ENCODE results near the gene PIEZO1. TPM values are rescaled to one million over a fixed set of nuclear protein-coding genes. Genes with fewer than 3 reads are reported as not detected.

The PIEZO1 gene
- total and polyA plus RNA-seq, 10 of the 15 experiments (the other 5 are each of a cell fraction or from before 2014, with no cell fraction given) = 1.3 to 169 (median 33.4) TPM

GRCh38 chr16:88740727-88741055 is 44.3 kb downstream of the PIEZO1 start:
- no peak for TF ChIP-seq MAX (IDR thresholded peaks at IDR 0.05; ENCODE audit: low read depth, low read length)
- TF ChIP-seq ATF7 (IDR thresholded peaks at IDR 0.05; ENCODE audit: low read depth) = no peak
- no peak for TF ChIP-seq TCF3 (IDR thresholded peaks at IDR 0.05; ENCODE audit: borderline replicate concordance, insufficient read depth, low read depth, low read length)
- TF ChIP-seq SMAD5 (IDR thresholded peaks at IDR 0.05; ENCODE audit: low read depth) = no peak
- 0 out of 2 replicates have a peak, but pooled peaks have one; percentile 23 for TF ChIP-seq POLR2A (IDR thresholded peaks at IDR 0.05; ENCODE audit: low read depth, low read length)
- TF ChIP-seq HDGF (IDR thresholded peaks at IDR 0.05) = no peak
- H3K4me1 ChIP-seq (ENCODE audit: control insufficient read depth, insufficient read depth, low read length) = peaks cover 9% of the 10 kb centered on the region
- no TSS peak for BruUV-seq (replicated peaks)
- in situ Hi-C loops (cut with MboI) (no loop called here), intact Hi-C loops (cut with micrococcal nuclease; ENCODE audit: unreplicated experiment) (loop anchor here (10.0 kb wide), 1 partner anchor 474 kb away; the partner anchor contains the start of gene ZNF778)
- ChIA-PET POLR2A (no interaction called here), CTCF (interaction anchor here (0.6 kb wide), 1 partner anchor 10 kb away, joined by 4 read pairs; no protein-coding TSS in a partner anchor), SMC1A (ENCODE audit: uncharacterized antibody, unreplicated experiment) (no interaction called here), RAD21 (ENCODE audit: unreplicated experiment) (no interaction called here)
- H3K4me2 ChIP-seq (ENCODE audit: control insufficient read depth, insufficient read depth) = no peak overlapping the region
- DNase-seq (ENCODE audit: low read depth, low spot score) (no peak), ATAC-seq (no peak), FAIRE-seq (no peak)
- peaks cover 4 to 36% of the 10 kb centered on the region in 2 experiments; a peak in 3 of 4 replicates for H3K36me3 ChIP-seq (ENCODE audit: control insufficient read depth in 2 of 2, insufficient read depth in 2 of 2, low read length in 1 of 2)
- H3K27me3 ChIP-seq (replicated peaks in 1 of 2; ENCODE audit: control insufficient read depth in 2 of 2, insufficient read depth in 2 of 2, low read length in 1 of 2) = no peaks in the 10 kb centered on the region
- no peak overlapping the region for H3K27ac ChIP-seq (ENCODE audit: control insufficient read depth, insufficient read depth)
- H3K9me3 ChIP-seq (replicated peaks; ENCODE audit: control insufficient read depth, insufficient read depth, low read length) = no peaks in the 10 kb centered on the region
- no peaks in the 10 kb centered on the region for H4K20me1 ChIP-seq (ENCODE audit: control insufficient read depth, insufficient read depth)
- WGBS (ENCODE audit: insufficient coverage, insufficient replicate concordance, low lambda C conversion rate, missing lambda C conversion rate) = 84% methylated on average over 12 of the region's 12 CpGs
- H3K79me2 ChIP-seq (ENCODE audit: control insufficient read depth, insufficient read depth, low read length) = no peaks in the 10 kb centered on the region; the same call in none of the 2 replicates
- H3K4me3 ChIP-seq = no peak overlapping the region
- no peak overlapping the region for H3K9ac ChIP-seq (ENCODE audit: control insufficient read depth, insufficient read depth, low read length)
- H2AFZ ChIP-seq (ENCODE audit: control insufficient read depth, low read depth, low read length) = no peak overlapping the region

GRCh38 chr16:88739977-88740726 is 44.9 kb downstream of the PIEZO1 start:
- POLR2A ChIA-PET = no interaction called here
- BruUV-seq (replicated peaks) = no TSS peak
- CTCF ChIA-PET = no interaction called here
- H3K4me3 ChIP-seq = no peak overlapping the region
- WGBS (ENCODE audit: insufficient coverage, insufficient replicate concordance, low lambda C conversion rate, missing lambda C conversion rate) = 92% methylated on average over 32 of the region's 33 CpGs
- no peak overlapping the region for H3K9ac ChIP-seq (ENCODE audit: control insufficient read depth, insufficient read depth, low read length)
- no peaks in the 10 kb centered on the region for H4K20me1 ChIP-seq (ENCODE audit: control insufficient read depth, insufficient read depth)
- no peak for TF ChIP-seq MXI1 (IDR thresholded peaks at IDR 0.05; ENCODE audit: low read depth, low read length)
- TF ChIP-seq FOS (IDR thresholded peaks at IDR 0.05; ENCODE audit: borderline replicate concordance, extremely low read depth, insufficient read length) = no peak
- no peak for TF ChIP-seq NFYB (IDR thresholded peaks at IDR 0.05; ENCODE audit: insufficient read depth, low read depth, low read length)
- TF ChIP-seq YY1 (IDR thresholded peaks at IDR 0.05; ENCODE audit: low read depth, low read length) = no peak
- no peak for TF ChIP-seq BCL11A (IDR thresholded peaks at IDR 0.05; ENCODE audit: low read depth, low read length)
- no peak for TF ChIP-seq HCFC1 (IDR thresholded peaks at IDR 0.05; ENCODE audit: low read length)
- TF ChIP-seq SMAD1 (IDR thresholded peaks at IDR 0.05; ENCODE audit: low read depth, partially characterized antibody) = no peak
- no peak for TF ChIP-seq NBN (IDR thresholded peaks at IDR 0.05)
- TF ChIP-seq IKZF1 (conservative IDR thresholded peaks at IDR 0.05) = no peak
- H3K9me3 ChIP-seq (replicated peaks; ENCODE audit: control insufficient read depth, insufficient read depth, low read length) = no peaks in the 10 kb centered on the region
- intact Hi-C loops (cut with micrococcal nuclease; ENCODE audit: unreplicated experiment) (loop anchor here (10.0 kb wide), 1 partner anchor 475 kb away; the partner anchor contains the start of gene ZNF778), in situ Hi-C loops (cut with MboI) (no loop called here)
- DNase-seq (ENCODE audit: low read depth, low spot score) = no peak
- SMC1A ChIA-PET (ENCODE audit: uncharacterized antibody, unreplicated experiment) = no interaction called here
- no peak for FAIRE-seq
- peaks cover 4 to 42% of the 10 kb centered on the region in 2 experiments; a peak in 3 of 4 replicates for H3K36me3 ChIP-seq (ENCODE audit: control insufficient read depth in 2 of 2, insufficient read depth in 2 of 2, low read length in 1 of 2)
- no peaks in the 10 kb centered on the region; the same call in none of the 2 replicates for H3K79me2 ChIP-seq (ENCODE audit: control insufficient read depth, insufficient read depth, low read length)
- no peaks in the 10 kb centered on the region for H3K27me3 ChIP-seq (replicated peaks in 1 of 2; ENCODE audit: control insufficient read depth in 2 of 2, insufficient read depth in 2 of 2, low read length in 1 of 2)
- H3K4me1 ChIP-seq (ENCODE audit: control insufficient read depth, insufficient read depth, low read length) = peaks cover 5% of the 10 kb centered on the region
- RAD21 ChIA-PET (ENCODE audit: unreplicated experiment) = no interaction called here
- ATAC-seq = no peak
- no peak overlapping the region for H3K4me2 ChIP-seq (ENCODE audit: control insufficient read depth, insufficient read depth)
- H2AFZ ChIP-seq (ENCODE audit: control insufficient read depth, low read depth, low read length) = no peak overlapping the region
- H3K27ac ChIP-seq (ENCODE audit: control insufficient read depth, insufficient read depth) = no peak overlapping the region

Data from GM12878 (cell line).